Activated CD4-positive, alpha-beta T cell treated with anti-CD3 and anti-CD28 coated beads for 4 hours (primary cell): ENCODE measurements around the gene STARD13.

Experiments
- DNase-seq, 2 donors: peaks; one replicate each; pipeline ENCODE4 v3.0.0-alpha.2; 2020

Gene STARD13

DNA sequence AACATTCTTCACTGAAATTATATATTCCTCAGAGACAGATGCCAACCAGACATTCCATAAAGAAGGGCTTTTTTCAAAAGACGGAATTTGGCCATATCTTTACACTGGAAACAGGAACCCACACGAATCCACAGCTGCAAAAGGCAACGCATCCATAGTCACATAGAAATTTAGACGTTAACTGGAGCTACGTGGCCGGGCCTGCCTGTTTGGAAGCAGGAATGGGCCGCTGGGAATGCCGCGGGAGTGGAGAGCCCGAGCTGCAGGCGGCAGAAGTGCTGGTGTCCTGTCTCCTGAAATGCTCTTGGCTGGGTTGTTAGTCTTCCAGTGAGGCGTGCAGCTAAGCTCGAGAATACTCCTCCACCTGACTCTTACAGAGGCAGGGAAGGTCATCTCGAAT, 147.1 kb downstream of the STARD13 start:
- DNase-seq, result no peak

GRCh38 chr13:33137721-33138120, 147.8 kb downstream of the STARD13 start:
- DNase-seq, result no peak

DNA sequence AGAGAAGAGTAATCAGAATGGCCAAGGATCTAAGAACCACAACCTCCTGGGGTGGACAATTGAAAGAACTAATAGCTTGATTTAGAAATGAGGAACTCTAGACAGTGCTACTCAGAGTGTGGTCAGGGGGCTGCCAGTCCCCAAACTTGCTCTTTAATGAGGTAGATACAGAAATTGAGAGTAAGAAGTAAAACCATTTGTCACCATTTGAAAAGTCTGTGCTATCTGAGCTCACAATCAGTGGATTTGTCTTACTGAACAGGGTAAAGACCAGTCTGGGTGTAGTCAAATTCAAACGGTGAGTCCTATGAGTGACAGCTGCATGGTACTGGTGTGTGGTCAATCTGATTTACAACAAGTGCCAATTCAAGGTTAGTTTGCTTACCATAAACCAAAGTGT, 150.5 kb downstream of the STARD13 start:
- no peak for DNase-seq

DNA sequence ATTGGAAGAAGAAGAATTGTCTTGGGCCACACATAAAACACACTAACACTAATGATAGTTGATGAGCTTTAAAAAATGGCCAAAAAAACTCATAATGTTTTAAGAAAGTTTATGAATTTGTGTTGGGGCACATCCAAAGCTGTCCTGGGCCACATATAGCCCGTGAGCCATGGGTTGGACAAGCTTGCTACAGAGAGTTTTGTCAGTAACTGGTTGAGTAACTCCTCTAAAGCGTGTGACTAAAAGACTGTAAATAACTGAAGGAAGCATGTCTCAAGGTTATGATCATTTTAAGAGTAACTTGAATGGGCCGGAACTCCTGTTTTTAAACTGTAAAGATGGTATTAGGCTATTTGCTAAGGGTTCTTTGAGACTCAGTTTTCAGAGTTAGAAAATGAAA, 151.3 kb downstream of the STARD13 start:
- DNase-seq, result no peak

DNA sequence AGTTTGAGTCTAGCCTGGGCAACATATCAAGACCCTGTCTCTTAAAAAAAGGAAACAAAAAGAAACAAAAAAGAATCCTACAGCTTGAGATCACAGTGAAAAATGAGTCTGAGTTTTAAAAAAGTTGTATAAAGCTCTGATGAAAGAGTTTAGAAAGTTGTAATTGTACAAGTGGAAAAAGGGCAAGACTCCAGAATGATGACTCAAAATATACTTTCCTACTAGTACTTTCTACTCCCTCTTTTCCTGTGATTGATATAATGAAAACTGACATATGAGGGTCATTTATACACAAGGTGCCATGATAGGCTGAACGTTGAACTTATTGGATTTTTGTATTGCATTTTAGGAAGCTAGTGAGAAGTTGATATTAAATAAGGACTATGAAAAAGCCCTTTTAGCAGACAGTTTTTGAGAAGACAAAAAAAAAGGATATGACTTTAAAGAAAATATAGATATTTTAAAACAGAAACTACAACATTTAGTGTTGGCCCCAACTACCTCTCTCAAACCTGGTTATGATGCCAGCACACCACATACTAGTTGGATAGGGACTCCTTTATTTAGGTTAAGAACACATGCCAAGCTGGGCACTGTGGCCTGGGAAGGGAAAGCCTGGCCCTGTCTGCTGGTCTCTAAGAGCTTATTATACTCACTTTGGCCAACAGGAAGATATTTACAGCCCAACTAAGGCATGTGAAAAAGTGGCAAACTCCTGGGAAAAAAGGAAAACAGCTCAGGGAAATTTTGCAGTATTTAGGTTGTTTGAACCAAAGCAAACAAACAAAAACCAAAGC, 152.7 kb downstream of the STARD13 start:
- DNase-seq, result no peak

GRCh38 chr13:33129886-33130285, 155.7 kb downstream of the STARD13 start:
- no peak for DNase-seq

- DNase-seq, result no peak
These were observed 156.3 kb downstream of the STARD13 start for GRCh38 chr13:33129094-33129832.

DNA sequence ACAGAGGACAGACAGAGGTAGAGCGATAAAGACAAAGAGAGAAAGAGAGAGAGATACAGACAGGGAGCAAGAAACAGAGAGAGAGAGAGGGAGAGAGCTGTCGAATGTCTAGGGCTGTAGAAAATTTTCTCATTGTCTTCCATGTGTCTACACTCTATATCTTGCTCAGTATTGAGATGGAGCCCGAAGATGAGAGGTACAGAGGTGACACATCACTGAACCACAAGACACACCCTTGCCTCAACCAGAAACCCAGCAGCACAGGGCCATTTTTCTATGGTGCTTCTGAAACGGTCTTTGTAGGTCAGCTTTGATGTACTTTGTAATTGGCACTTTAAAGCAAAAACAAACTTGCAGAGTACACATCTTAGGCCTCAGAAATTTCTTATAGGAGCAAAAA, 157.4 kb downstream of the STARD13 start:
- DNase-seq, result no peak

GRCh38 chr13:33127009-33127551, 158.5 kb downstream of the STARD13 start:
- DNase-seq, result no peak

DNA sequence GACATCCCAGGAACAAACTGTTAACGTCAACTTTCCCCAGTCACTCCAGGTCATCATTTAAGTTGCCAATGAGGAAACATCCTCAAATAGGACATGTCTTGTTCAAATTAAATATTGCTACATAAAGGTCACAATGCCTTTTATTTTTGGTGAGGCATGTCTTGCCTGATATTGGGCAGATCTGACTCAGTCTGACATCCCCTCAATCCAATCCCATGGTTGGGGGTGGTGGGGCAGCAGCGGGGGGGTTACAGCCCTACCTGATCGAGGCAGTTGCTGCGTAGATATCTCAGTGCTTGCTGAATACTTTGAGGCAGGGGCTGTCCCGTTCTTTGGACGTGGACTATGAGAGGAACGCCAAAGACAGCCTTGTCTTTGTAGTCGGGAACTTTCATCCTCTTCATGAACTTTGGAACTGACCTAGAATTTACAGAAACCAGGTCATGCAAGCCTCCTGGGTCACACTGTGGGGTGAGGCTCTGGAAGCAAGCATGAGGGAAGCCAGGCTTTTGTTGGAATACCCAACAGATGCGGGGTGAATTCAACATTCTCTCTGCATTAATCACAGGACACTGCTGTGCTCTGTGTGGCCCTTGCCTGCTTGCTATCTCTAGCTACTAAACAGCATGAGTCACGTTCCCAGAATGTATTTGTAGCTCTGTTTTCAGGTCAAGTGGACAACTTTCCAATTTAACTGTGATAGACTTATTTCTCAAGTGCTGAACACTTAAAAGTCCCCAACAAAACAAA, 159.6 kb downstream of the STARD13 start:
- no peak for DNase-seq

- no peak for DNase-seq
These were observed 162.3 kb downstream of the STARD13 start for GRCh38 chr13:33123066-33123859.

- DNase-seq, result no peak
These were observed 165.6 kb downstream of the STARD13 start for GRCh38 chr13:33119856-33120543.

DNA sequence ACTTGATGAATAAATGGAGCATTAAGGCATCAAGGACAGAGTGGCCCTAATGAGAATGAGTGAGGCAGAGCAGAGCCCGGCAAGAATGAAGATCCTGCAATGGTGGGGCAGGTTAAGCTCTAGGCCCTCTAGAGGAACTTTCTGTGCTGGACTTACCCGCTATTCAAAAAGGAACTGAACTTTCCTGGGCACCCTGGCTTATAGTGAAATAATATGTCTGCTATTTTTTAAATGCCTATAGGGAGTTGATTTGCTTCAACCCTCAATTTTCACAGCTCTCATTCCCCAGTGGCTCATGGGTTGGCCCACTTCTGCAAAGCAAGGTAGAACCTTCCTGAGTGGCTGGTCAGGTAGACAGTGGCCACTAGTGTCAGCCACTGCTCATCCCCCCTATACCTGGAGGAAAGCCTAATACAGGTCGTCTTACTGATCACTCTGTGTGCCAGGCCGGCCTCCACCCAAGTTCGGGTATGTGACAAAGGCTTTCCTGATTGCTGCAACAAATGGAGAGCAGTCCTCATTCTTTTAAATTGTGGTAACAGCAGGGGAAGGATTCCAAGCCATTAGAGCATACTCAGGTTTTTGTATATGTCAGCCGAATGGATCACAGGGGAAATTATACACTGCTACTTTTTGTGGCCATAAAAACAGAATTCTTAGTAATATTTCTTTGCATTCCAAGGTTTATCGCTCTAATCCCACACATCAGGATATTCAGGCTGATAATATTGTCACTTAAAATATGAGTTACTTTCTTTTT, 166.4 kb downstream of the STARD13 start:
- DNase-seq, result no peak

DNA sequence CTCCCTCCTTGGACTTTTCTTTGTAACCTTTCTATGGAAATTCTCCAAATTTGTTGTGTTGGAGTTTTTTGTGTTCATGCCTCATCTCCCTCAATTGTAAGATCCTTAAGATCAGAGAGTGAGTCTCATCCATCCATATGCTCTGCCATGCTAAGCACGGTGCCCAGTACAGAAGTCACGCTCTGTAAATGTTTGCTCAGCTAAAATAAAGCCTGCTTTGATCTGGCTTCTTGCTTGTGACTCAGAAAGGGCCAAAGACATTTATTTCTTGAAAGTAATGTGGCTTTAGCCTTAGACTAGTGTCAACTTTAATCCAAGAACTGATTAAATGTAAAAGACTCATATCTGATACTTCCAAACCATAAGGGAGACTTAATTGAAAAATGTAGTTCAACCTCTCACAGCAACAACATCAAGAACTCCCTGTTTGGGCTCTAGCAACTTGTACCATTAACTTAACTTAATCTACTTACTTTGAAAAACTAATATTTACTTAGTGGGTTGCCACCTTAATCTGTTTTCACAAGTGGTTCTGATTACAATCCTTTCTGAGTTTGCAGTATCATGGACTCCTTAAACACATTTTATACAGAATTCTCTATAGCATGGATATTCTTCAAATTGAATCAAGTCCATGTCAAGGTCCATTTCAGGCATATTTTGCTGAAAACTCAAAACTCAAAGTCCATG, 169.1 kb downstream of the STARD13 start:
- no peak for DNase-seq

DNA sequence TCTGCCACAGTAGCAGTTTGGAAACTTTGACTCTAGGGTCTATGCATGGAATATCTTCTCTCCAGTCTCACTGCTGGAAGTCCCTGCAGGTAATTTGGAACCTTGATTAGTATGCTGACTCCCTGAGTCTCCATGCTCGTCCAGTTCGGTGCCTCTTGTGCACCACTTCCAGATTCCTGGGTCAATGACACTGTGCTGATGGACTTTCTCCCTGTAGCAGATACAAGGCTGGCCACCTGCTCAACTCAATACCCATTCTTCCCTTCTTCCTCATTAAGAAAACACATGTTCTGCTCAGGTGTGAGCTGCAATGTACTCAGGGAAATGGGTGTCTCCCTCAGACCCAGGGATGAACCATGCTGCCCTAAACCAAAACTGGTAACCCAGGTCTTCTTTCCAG, 170.3 kb downstream of the STARD13 start:
- no peak for DNase-seq

GRCh38 chr13:33114146-33114545, 171.4 kb downstream of the STARD13 start:
- DNase-seq, result no peak

DNA sequence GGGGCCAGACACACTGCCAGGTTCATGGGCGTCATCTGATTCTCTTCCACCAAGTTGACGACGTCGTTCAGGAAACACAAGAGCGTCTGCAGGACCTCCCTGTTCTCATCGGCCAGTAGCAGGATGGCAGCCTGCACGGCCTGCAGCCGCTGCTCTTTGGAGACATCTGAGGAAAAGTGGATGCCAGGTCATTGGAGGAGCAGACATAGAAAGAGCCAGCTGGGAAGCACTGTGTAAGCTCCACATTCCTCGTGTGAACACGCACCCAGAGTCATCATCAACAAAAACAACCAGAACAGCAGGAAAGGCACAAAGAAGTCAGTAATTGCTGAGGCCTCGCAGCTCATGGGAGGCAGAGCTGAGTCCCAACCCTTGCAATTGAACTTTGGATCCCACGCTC, 172.8 kb downstream of the STARD13 start:
- DNase-seq, result no peak

DNA sequence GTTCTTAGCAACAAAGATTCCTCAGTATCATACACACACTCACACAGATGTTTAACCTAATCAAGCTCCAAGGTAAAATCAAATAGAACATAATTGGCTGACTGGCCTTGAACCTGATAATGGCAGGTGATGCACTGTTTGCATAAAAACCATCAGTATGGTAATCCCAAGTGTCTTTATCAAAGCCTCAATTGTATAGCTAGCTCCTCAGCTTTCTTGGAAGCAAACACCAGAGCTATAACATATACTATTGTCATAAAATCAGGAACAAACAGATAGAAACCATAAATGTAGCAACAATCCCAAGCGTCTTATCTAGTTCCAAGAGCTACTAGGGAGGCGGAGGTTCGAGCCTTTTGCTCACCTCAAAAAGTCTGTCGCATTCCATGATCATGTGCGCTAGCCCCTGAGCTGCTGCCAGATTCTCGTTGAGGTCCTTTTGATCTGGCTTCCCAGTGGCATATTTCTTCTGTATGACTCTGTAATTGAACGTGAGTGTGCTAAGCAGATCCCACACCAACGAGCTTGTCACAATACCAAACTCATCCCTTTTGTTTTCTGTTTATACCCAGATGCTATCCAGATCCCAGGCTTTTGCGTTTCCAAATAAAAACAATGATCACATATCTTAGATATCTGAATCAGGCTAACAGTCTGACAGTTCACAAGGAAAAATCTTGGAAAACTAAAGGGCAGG, 174.0 kb downstream of the STARD13 start:
- no peak for DNase-seq

DNA sequence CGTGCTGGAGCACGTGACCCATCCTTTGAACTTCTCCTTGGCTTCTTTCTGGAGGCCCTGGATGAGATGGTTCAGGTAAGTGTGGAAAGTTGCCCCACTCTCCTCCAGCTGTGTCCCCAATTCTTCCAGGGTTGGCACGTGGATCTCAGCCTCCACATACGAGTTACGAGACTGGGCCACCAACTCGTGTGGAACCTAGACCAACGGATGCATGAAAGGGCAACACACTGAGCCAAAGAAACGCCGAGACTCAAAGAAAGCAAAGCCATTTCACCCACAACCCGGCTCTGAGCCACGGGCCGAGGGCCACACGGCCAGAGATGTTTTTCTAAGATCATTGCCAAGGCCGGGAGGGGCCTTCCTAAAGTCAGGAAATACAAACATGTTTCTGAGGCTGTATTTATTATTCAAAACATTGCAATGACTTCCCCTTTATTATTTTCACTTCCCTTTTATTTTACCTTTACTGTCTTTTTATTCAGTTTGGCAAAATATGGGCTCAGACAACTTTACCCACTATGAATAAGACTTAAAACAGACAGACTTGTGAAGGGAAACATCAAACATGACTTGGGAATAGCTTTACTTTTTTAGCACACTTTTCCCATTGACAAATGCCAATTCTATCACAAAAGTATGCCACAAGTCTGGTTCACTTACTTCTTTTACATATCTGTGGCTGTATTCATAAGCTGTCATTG, 174.7 kb downstream of the STARD13 start:
- DNase-seq, result no peak
